Iris pigment epithelial cell (primary cell): ENCODE measurements around the gene ZNF280B.
"Not testable (repeated sequence)": the region's sequence is repeated elsewhere in the genome, so short reads cannot be mapped to it uniquely, and the experiment has no call there.

Experiments
- DNase-seq: peaks from one replicate; pipeline ENCODE4 v3.0.0-alpha.2; 2011; ENCODE audit warnings: low read depth

ZNF280B gene

GRCh38 chr22:22507743-22508273, 734 bp downstream of the ZNF280B start:
- no peak for DNase-seq

DNA sequence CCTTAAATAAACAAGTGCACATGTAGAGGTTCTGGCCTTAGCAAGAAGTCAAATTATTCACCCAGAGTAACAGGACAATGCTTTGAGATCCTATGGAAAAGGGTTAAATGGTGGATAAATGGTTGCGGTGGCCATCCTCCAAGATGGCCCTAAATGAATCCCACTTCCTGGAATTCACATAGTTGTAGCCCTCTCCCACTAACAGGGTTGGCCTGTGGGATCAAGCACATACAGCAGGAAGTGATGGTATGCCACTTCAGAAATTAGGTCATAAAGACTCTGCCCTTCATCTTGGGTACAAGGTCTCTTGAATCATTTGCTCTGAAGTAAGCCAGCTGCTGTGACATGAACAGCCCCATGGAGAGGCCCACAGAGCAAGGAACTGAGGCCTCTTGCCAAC, 1.8 kb downstream of the ZNF280B start:
- DNase-seq: no peak

DNA sequence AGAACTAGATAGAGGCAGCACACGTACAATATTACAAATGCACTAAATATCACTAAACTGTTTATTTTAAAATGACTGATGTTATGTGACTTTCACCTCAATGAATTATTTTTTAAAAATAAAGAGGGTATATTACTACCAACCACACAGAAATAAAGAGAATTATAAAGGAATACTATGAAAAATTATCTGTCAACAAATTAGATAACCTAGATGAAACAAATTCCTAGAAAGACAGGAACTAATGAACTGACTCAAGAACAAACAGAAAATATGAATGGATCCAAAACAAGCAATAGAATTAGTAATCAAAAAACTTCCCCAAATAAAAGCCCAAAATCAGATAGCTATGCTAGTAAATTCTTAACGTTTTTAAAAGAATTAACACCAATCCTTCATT, 10.3 kb downstream of the ZNF280B start:
- DNase-seq: no peak

- peak; percentile 18 for DNase-seq
Measured at GRCh38 chr22:22491589-22491988, 17.0 kb downstream of the ZNF280B start.

DNA sequence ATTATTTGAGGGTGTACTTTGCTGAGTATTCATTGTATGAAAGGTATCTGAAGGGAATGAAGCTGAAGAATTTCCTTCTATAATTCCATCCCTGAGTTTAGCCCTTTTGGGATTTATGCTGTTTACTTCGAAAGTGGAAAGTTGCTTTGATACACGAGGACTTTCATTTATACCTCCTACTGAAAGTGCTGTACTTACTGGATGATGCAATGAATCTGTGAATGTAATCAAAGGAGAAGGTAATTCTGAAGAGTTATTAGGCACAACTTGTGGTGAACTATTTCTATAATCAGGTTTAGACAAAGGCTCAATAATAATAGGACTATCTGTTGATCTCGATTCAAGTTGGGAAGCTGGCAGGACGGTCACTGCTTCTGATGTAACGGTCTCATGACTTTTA, 19.8 kb downstream of the ZNF280B start:
- DNase-seq: no peak

DNA sequence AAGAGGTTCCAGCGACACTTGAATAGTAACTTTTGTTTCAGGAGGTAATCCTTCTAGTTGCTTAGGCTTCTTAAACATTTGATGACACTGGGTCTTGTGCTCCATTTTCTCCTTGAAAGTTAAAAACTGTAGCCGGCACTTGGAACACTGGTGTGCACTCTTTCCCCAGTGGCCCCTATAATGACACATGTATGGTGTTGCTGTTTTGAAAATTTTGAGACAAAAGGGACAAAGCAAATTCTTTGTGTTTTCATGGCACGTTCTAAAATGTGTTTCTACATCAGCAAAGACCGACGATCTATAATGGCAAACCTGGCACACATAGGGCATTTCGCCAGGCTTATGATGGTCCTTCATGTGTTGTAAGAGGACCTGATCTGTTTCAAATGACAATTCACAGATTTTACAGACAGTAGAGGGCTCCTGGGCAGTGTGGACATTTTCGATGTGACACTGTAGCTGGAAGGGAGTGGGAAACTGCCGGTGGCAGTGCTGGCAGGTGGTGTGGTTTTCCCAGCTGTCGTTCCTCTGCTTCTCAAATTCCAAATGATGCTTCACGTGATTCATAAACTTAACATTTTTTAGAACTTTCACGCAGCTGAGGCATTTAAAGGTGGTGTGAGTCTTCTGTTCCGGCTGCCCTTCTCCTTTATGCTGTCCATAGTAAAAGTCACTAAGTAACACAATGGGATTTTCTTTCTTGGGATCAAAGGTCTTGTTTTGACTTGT, 20.5 kb downstream of the ZNF280B start:
- DNase-seq: no peak

DNA sequence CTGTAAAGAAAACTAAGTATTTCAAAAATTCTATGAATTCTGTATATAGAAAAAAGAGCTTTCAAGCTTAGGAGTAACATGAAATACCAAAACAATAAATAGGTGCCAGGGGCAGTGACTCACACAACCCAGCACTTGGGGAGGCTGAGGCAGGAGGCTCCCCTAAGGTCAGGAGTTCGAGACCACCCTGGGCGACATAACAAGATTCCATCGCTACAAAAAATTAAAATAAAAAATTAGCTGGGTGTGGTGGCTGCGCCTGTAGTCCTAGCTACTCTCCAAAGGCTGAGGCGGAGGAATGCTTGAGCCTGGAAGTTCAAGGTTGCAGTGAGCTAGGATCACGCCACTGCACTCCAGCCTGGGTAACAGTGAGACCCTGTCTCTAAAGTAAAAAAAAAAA, 21.5 kb downstream of the ZNF280B start:
- DNase-seq: no peak

DNA sequence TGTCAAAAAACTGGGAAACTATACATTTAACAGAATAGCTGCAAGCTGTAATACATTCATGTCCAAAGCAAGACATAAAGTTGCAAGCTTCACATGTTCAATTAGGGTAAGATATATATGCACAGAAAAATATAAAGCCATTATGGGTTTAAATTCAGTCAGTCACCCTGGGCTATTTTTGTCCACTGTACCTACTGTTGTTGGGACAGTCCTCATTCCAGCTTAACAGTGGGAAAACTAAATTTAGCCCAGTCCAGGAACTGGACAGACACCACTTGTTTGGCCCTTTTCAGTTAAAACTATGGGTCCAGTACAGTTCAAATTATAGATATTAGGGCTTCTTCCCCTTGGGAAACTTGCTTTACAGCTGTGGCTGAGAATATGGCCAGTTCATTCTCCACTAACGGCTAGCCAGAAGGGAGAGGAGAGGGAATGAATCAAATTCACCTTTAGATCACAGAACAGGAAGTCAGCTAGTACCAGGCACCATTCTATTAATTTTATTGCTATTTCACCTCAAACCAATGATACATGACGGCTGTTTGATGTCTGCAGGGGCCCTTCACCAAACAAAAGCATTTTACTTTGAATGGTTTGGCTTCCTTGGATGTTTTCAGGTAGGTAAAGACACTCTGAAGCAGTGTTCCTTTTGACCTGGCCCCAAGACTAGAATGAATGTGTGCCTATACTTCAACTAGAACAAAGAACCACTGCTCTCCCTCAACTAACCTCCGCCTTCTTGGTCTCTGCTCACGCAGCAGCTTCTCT, 22.2 kb downstream of the ZNF280B start:
- DNase-seq: no peak

GRCh38 chr22:22485524-22485923, 23.0 kb downstream of the ZNF280B start:
- no peak for DNase-seq

DNA sequence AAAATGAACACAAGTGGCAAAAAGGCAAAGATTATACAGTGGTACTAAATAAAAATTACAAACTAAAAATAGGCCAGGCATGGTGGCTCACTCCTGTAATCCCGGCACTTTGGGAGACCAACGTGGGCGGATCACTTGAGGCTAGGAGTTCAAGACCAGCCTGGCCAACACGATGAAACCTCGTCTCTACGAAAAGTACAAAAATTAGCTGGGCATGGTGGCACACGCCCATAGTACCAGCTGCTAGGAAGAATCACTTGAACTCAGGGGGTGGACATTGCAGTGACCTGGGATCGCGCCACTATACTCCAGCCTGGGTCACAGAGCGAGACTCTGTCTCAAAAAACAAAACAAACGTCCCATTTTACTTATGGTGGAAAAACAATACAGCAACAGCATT, 24.5 kb downstream of the ZNF280B start:
- DNase-seq: no peak

- no peak for DNase-seq
Measured at GRCh38 chr22:22480940-22481339, 27.6 kb downstream of the ZNF280B start.

DNA sequence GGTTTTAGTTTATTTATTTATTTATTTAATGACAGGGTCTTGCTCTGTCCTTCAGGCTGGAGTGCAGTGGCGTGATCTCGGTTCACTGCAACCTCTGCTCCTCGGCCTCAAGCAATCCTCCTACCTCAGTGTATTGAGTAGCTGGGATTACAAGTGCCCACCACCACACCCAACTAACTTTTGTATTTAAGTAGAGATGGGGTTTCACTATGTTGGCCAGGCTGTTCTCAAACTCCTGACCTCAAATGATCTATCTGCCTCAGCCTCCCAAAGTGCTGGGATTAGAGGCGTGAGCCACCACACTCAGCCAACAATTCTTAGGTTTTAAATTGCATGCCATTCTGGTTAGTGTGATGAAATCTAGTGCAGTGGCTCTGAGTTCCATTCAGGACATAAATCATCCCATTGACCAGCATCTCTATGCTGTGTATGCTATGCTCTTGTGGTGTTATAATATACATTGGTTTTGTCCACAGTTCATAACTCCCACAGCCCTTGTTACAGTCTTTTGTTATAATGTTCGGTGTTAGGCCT, 28.5 kb downstream of the ZNF280B start:
- DNase-seq: peak; percentile 30

DNA sequence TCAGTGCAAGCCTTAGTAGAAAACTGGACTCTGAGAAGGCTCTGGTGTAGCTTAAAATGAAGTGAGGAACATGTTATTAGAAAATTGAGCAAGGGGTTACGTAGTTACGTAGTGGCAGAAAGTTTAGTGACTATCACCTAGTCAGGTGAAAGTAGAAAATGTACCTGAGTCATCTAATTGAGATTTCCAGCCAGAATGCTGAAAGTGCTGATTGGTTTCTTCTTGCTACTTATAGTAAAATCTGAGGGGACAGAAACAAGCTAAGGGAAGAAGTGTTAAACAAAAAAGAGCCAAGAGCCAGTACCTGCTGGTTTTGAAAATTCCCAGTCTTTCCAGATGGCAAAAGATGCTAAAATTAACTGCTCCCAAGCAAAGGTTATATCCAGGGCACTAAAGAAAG, 29.4 kb downstream of the ZNF280B start:
- DNase-seq: no peak

DNA sequence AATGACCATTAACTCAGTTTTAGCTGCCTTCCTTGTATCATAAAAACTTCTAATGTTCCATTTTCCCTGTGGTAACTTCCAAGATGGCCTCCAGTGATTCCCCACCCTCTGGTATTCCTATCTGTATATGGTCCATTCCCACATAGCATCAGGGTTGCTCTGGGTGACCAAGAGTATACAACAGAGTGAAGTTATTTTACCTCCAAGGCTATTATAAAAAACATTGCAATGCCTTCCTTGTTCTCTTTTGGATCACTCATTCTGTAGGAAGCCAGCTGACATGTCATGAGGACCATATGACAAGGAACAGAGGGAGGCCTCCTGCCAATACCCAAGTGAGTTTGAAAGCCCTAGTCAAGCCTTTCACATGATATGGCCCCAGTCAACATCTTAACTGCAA, 30.1 kb downstream of the ZNF280B start:
- DNase-seq: no peak

DNA sequence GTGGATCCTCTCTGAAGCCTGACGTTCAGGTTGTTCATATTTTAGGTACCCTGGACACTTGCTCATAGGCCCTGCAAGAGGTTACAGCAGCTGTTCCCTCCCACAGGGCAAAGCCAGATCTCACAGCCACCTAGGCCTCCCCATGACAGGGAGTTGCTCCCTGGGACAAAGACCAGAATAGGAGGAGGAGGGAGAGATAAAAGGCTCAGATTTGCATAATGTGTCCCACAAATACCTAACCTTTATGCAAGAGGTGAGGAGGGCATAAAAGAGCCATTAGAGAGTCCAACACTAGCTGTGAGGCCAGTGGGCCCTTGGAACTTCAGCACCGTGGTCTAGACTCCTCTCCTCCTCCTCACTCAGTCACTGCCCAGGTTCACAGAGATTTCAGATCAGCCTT, 33.8 kb downstream of the ZNF280B start:
- no peak for DNase-seq

GRCh38 chr22:22471104-22471503, 37.4 kb downstream of the ZNF280B start:
- DNase-seq: not testable (repeated sequence)

DNA sequence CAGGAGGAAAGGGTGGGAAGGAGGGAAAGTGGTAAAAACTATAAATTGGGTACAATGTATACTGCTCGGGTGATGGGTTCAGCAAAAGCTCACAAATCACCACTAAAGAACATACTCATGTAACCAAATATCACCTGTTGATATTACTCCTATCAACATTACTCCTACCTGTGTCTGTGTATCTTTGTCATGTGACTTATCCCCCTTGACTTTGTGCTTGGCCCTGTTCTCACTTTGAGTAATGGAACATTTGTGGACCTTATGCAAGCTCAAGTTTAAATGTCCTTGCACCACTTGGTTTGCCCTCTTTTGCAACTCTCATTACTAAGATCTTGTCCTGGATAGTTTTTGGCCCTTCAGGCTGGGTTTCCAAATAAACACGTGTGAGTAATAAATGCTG, 39.0 kb downstream of the ZNF280B start:
- no peak for DNase-seq

DNA sequence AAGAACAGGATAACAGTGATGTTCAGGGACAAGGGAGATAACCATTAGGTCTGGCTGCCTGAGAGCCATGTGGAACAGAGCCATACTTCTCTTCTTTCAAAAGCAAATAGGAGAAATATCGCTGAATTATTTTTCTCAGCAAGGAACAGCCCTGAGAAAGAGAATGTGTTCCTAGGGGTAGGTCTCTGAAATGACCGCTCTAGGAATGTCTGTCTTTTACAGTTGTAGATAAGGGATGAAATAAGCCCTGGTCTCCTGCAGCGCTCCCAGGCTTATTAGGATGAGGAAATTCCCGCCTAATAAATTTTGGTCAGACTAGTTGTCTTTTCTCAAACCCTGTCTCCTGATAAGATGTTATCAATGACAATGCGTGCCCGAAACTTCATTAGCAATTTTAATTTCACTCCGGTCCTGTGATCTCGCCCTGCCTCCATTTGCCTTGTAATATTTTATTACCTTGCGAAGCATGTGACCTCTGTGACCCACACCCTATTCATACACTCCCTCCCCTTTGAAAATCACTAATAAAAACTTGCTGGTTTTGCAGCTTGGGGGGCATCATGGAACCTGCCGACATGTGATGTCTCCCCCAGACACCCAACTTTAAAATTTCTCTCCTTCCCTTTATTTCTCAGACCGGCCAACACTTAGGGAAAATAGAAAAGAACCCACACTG, 39.6 kb downstream of the ZNF280B start:
- DNase-seq: not testable (repeated sequence)

- no peak for DNase-seq
Measured at GRCh38 chr22:22467112-22467511, 41.4 kb downstream of the ZNF280B start.

- DNase-seq: peak; percentile 28
Measured at GRCh38 chr22:22465782-22466181, 42.8 kb downstream of the ZNF280B start.

- DNase-seq: no peak
Measured at GRCh38 chr22:22465094-22465602, 43.4 kb downstream of the ZNF280B start.

DNA sequence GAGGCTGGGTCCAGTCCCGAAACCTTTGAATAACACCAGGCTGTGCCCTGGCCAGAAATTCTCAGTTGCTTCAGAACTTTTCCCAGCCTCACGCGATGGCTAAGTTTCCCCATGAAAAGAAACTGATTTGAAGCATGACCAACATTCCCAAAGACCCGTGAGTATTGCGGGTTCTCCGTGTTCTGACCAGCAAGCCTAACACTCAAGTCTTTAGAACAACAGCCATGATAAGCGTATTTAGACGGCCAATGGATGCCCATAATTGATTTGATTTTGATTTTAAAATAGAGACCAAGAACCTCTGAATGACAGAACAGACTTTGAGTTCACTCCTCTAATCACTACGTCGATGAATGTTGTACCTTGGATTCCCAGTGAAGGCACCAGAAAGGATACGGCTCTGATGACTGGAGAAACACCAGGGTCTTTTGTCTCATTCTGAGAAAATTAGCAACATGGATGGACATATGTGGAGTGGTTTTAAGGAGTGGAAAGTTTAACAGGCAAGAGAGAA, 43.9 kb downstream of the ZNF280B start:
- no peak for DNase-seq
